ENCODE measurements around the gene EPB41. TPM values are rescaled to one million over a fixed set of nuclear protein-coding genes. Genes with fewer than 3 reads are reported as not detected.

Gene EPB41
- total and polyA plus RNA-seq, 2 of the 8 experiments (the other 6 are each of a cell fraction or from before 2014, with no cell fraction given): 36.7 to 109 TPM

GRCh38 chr1:29052941-29053340 is 138.6 kb downstream of the EPB41 start:
- H3K36me3 ChIP-seq (ENCODE audit: control insufficient read depth in 2 of 4, insufficient read depth in 4 of 4, low read length in 3 of 4): peaks cover 0 to 8% (median 0%) of the 10 kb centered on the region in 4 experiments; a peak in 1 of 8 replicates
- H3K14ac ChIP-seq (ENCODE audit: insufficient read length): no peak overlapping the region
- H2AFZ ChIP-seq (ENCODE audit: low read length): no peak overlapping the region
- H3K18ac ChIP-seq (ENCODE audit: extremely low read depth, low read length): no peak overlapping the region
- H3K9ac ChIP-seq (replicated peaks in 1 of 4; ENCODE audit: extremely low read depth in 1 of 4, low read depth in 3 of 4, low read length in 3 of 4): no peak overlapping the region
- 89% methylated on average over 7 of the region's 7 CpGs; no CpG with 5 or more reads in 1 of the 2 experiments for WGBS, 2 experiments (ENCODE audit: extremely low coverage in 1 of 2, insufficient coverage in 1 of 2, insufficient read length in 1 of 2, insufficient replicate concordance in 2 of 2, low coverage in 1 of 2, low lambda C conversion rate in 2 of 2, missing lambda C conversion rate in 1 of 2)
- no peak overlapping the region for H3K27ac ChIP-seq (ENCODE audit: low read depth, low read length)
- H2BK15ac ChIP-seq (ENCODE audit: low read length): no peak overlapping the region
- FAIRE-seq: no peak
- H3K4me3 ChIP-seq (ENCODE audit: extremely low read depth in 1 of 4, insufficient read depth in 2 of 4, low read depth in 3 of 4, low read length in 4 of 4): no peak overlapping the region
- H3K23ac ChIP-seq (ENCODE audit: insufficient read length): peak overlapping the region; percentile 52
- H3K4me2 ChIP-seq (ENCODE audit: insufficient read depth in 1 of 2, low read depth in 2 of 2, low read length in 2 of 2): no peak overlapping the region
- no peak overlapping the region for H2AK5ac ChIP-seq (ENCODE audit: low read depth, low read length)
- no peaks in the 10 kb centered on the region for H3K79me1 ChIP-seq (ENCODE audit: low read depth, low read length)
- no peak overlapping the region for H4K8ac ChIP-seq (ENCODE audit: extremely low read depth, insufficient read depth, low read length)
- H4K20me1 ChIP-seq (replicated peaks in 1 of 2; ENCODE audit: control insufficient read depth in 1 of 2, insufficient read depth in 2 of 2, low read length in 2 of 2): no peaks in the 10 kb centered on the region
- H3K27me3 ChIP-seq (replicated peaks in 1 of 4; ENCODE audit: control insufficient read depth in 3 of 4, extremely low read depth in 1 of 4, insufficient read depth in 3 of 4, low read length in 3 of 4): no peaks in the 10 kb centered on the region
- H3K56ac ChIP-seq (replicated peaks; ENCODE audit: insufficient read length, low read depth, low read length): no peak overlapping the region
- no peak for TF ChIP-seq TEAD4 (IDR thresholded peaks at IDR 0.05; ENCODE audit: low read depth, low read length)
- no peak for TF ChIP-seq GABPA (IDR thresholded peaks at IDR 0.05; ENCODE audit: borderline replicate concordance, insufficient read depth, low read length)
- no peak for TF ChIP-seq CHD2 (IDR thresholded peaks at IDR 0.05; ENCODE audit: low read length)
- H2BK5ac ChIP-seq (ENCODE audit: low read depth, low read length): no peak overlapping the region
- H2BK12ac ChIP-seq (ENCODE audit: low read depth, low read length): no peak overlapping the region
- H4K5ac ChIP-seq (ENCODE audit: insufficient read length, low read depth, low read length): no peak overlapping the region
- no peak overlapping the region for H2BK120ac ChIP-seq (replicated peaks; ENCODE audit: low read depth, low read length)
- no peaks in the 10 kb centered on the region for H3K4me1 ChIP-seq (replicated peaks in 1 of 4; ENCODE audit: control insufficient read depth in 3 of 4, insufficient read depth in 4 of 4, low read length in 3 of 4)
- CTCF ChIA-PET (ENCODE audit: partially characterized antibody): interaction anchor here (0.9 to 2.6 kb wide), 4 partner anchors 11 to 176 kb away, joined by 3 to 9 read pairs (median 3); no protein-coding TSS in a partner anchor
- H4K91ac ChIP-seq (replicated peaks; ENCODE audit: insufficient read length, low read length): no peak overlapping the region
- no peak overlapping the region for H2BK20ac ChIP-seq (ENCODE audit: low read length)
- no peaks in the 10 kb centered on the region for H3K23me2 ChIP-seq (ENCODE audit: low read depth, low read length)
- no peaks in the 10 kb centered on the region for H3K79me2 ChIP-seq (ENCODE audit: control insufficient read depth in 1 of 2, insufficient read depth in 2 of 2, low read length in 2 of 2)
- H3K9me3 ChIP-seq (ENCODE audit: insufficient read depth in 2 of 2, low read depth in 1 of 2, low read length in 1 of 2): no peaks in the 10 kb centered on the region
- POLR2A ChIA-PET (ENCODE audit: partially characterized antibody): interaction anchor here (0.8 kb wide), 1 partner anchor 128 kb away, joined by 3 read pairs; no protein-coding TSS in a partner anchor
- no peak for DNase-seq (ENCODE audit: low read depth in 1 of 2, low spot score in 2 of 2)
- H3K4ac ChIP-seq (replicated peaks; ENCODE audit: insufficient read length, low read depth, low read length): no peak overlapping the region
